ENCODE results near the gene LRP5. TPM values are rescaled to one million over a fixed set of nuclear protein-coding genes. Genes with fewer than 3 reads are reported as not detected.
A peak's percentile ranks its signal among the peaks of the same experiment; 100 is the strongest.

LRP5 gene
- total RNA-seq, 1 experiment from 2014 or later, result 48.8 TPM

DNA sequence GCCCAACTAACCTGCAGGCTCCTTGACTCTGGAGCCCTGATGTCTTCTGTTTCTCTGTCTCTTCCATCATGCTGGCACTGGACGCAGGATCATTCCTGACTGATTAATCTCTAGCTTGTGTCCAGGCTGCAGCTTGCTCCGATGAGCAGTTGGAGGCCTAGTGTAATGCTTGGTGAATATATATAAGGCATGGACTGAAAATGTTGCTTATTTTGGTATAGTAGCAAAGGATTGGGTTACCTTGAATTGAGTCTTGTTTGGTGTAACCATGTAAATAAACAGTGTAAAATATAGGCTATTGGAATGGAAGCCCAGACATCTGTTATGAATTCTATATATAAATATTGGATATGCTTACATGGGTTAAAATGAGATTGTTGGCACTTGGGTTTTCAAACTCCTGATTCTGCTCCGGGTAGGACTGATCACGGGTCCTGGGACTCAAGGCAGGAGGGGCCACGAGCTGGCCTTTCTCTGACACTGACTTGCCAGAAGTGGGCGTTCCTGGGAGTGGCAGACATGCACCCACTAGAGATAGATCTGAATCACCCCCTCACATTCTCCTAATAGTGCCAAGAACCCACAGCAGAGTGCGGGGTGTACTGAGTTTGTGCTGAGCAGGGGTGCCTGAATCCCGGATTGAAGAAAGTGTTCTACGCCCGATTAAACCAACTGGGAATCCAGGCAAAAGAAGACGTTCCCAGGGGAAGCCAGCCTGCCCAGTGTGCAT lies 25.8 kb downstream of the LRP5 start (continued):
- TF ChIP-seq, protein P1, sequence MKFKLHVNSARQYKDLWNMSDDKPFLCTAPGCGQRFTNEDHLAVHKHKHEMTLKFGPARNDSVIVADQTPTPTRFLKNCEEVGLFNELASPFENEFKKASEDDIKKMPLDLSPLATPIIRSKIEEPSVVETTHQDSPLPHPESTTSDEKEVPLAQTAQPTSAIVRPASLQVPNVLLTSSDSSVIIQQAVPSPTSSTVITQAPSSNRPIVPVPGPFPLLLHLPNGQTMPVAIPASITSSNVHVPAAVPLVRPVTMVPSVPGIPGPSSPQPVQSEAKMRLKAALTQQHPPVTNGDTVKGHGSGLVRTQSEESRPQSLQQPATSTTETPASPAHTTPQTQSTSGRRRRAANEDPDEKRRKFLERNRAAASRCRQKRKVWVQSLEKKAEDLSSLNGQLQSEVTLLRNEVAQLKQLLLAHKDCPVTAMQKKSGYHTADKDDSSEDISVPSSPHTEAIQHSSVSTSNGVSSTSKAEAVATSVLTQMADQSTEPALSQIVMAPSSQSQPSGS (CRISPR knock-in tag; IDR thresholded peaks at IDR 0.05; ENCODE audit: borderline replicate concordance, low read depth), result no peak
- no peak for TF ChIP-seq ZNF671 (CRISPR knock-in tag; IDR thresholded peaks at IDR 0.05)
- no peak for TF ChIP-seq SMAD4 (CRISPR knock-in tag; IDR thresholded peaks at IDR 0.05)
- TF ChIP-seq, protein P2, sequence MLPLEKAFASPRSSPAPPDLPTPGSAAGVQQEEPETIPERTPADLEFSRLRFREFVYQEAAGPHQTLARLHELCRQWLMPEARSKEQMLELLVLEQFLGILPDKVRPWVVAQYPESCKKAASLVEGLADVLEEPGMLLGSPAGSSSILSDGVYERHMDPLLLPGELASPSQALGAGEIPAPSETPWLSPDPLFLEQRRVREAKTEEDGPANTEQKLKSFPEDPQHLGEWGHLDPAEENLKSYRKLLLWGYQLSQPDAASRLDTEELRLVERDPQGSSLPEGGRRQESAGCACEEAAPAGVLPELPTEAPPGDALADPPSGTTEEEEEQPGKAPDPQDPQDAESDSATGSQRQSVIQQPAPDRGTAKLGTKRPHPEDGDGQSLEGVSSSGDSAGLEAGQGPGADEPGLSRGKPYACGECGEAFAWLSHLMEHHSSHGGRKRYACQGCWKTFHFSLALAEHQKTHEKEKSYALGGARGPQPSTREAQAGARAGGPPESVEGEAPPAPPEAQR (CRISPR knock-in tag; IDR thresholded peaks at IDR 0.05), result no peak
- TF ChIP-seq, protein P3, sequence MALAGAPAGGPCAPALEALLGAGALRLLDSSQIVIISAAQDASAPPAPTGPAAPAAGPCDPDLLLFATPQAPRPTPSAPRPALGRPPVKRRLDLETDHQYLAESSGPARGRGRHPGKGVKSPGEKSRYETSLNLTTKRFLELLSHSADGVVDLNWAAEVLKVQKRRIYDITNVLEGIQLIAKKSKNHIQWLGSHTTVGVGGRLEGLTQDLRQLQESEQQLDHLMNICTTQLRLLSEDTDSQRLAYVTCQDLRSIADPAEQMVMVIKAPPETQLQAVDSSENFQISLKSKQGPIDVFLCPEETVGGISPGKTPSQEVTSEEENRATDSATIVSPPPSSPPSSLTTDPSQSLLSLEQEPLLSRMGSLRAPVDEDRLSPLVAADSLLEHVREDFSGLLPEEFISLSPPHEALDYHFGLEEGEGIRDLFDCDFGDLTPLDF (CRISPR knock-in tag; IDR thresholded peaks at IDR 0.05), result no peak
- TF ChIP-seq, protein P4, sequence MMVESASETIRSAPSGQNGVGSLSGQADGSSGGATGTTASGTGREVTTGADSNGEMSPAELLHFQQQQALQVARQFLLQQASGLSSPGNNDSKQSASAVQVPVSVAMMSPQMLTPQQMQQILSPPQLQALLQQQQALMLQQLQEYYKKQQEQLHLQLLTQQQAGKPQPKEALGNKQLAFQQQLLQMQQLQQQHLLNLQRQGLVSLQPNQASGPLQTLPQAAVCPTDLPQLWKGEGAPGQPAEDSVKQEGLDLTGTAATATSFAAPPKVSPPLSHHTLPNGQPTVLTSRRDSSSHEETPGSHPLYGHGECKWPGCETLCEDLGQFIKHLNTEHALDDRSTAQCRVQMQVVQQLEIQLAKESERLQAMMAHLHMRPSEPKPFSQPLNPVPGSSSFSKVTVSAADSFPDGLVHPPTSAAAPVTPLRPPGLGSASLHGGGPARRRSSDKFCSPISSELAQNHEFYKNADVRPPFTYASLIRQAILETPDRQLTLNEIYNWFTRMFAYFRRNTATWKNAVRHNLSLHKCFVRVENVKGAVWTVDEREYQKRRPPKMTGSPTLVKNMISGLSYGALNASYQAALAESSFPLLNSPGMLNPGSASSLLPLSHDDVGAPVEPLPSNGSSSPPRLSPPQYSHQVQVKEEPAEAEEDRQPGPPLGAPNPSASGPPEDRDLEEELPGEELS (CRISPR knock-in tag; IDR thresholded peaks at IDR 0.05), result no peak
- TF ChIP-seq TP53 (CRISPR knock-in tag; IDR thresholded peaks at IDR 0.05), result no peak
- no peak for TF ChIP-seq PRRX2 (CRISPR knock-in tag; IDR thresholded peaks at IDR 0.05)
- no peak for TF ChIP-seq NR3C1 (CRISPR knock-in tag; conservative IDR thresholded peaks at IDR 0.05; ENCODE audit: low read depth)
- no peak for TF ChIP-seq CREM (CRISPR knock-in tag; IDR thresholded peaks at IDR 0.05)

DNA sequence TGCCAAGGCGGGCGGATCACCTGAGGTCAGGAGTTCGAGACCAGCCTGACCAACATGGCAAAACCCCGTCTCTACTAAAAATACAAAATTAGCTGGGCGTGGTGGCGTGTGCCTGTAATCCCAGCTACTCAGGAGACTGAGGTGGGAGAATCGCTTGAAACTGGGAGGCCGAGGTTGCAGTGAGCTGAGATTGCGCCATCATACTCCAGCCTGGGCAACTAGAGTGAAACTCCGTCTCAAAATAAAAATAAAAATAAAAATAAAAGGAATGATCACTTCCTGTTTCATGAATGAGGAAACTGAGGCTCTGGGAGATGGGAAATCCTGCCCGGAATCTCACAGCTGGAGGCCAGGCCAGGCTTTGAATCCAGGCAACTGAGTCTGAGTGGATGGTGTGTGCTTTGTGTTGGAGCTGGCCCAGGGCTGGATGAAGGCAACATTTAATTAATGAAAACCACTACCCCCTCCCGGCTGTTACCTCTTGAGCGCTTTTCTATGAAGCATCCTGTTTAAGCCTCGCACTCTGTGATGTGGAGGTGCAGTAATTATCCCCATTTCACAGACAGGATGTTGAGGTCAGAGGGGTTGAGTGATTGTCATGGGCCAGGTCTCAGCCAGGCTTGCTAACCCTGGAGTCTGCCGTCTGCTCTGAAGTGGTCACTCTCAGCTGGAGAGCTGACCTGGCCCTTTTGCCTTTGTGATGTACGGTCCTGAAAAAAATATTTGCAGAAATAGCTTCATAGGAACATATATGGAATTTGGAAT lies 27.8 kb downstream of the LRP5 start:
- DNase-seq (ENCODE audit: low spot score), result no peak
- peaks cover 61% of the 10 kb centered on the region for H3K4me1 Mint-ChIP-seq
- TF ChIP-seq, protein P5, sequence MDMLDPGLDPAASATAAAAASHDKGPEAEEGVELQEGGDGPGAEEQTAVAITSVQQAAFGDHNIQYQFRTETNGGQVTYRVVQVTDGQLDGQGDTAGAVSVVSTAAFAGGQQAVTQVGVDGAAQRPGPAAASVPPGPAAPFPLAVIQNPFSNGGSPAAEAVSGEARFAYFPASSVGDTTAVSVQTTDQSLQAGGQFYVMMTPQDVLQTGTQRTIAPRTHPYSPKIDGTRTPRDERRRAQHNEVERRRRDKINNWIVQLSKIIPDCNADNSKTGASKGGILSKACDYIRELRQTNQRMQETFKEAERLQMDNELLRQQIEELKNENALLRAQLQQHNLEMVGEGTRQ (CRISPR knock-in tag; IDR thresholded peaks at IDR 0.05), result no peak
- no peak overlapping the region for H3K4me3 Mint-ChIP-seq
- H3K9me3 Mint-ChIP-seq, result no peaks in the 10 kb centered on the region
- H3K27me3 Mint-ChIP-seq (ENCODE audit: low read depth), result no peaks in the 10 kb centered on the region
- CTCF ChIA-PET, result interaction anchor here (0.6 to 4.7 kb wide), 3 partner anchors 15 to 38 kb away, joined by 3 to 29 read pairs (median 4); no protein-coding TSS in a partner anchor
- no peak for ATAC-seq
- H3K36me3 Mint-ChIP-seq, result no peaks in the 10 kb centered on the region
- POLR2A ChIA-PET, result interaction anchor here (0.5 kb wide), 1 partner anchor 30 kb away, joined by 4 read pairs; no protein-coding TSS in a partner anchor
- H3K27ac Mint-ChIP-seq, result no peak overlapping the region

DNA sequence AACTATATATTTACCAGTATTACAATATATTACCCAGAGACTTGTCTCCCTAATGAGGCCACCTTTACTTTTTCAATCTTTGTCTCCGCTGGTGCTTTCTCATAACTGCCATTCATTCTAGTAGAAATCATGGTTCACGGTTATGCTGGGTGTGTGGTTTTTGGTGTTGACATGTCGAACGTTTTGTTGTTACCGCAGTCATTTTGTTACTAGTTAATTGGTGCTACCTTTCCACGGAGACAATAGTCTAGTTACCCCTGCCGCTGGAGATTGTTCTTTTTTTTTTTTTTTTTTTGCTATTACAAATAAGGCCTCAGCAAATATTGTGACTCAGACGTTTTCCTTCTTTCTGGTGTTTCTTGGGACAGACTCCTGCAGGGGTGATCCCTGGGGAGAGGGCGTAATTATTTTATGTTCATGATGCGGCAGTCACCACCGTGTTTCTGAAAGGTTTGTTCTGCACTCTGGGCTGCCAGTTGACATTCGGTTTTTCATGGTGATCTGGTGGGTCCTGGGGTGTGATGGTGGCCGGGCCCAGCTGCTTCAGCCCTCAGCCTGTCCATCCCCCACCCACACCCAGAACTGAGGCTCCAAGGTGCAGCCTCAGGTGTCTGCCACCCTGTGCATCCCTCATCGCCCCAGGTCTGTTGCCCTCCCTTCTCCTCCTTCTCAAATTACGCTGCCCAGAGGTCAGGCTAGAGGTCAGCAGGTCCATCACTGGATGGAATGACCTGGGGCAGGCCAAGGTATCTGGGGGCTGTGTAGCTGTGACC lies 28.6 kb downstream of the LRP5 start:
- Mint-ChIP-seq H3K27ac (peak overlapping the region; percentile 18), H3K36me3 (peaks cover 5% of the 10 kb centered on the region), H3K9me3 (peaks cover 5% of the 10 kb centered on the region), H3K4me3 (no peak overlapping the region), H3K27me3 (ENCODE audit: low read depth) (no peaks in the 10 kb centered on the region), H3K4me1 (peaks cover 64% of the 10 kb centered on the region)
- CTCF ChIA-PET, result interaction anchor here (0.6 to 4.7 kb wide), 7 partner anchors 11 to 84 kb away, joined by 3 to 29 read pairs (median 5); no protein-coding TSS in a partner anchor
- POLR2A ChIA-PET, result no interaction called here
- DNase-seq (ENCODE audit: low spot score), result no peak
- ATAC-seq, result no peak
- TF ChIP-seq, protein P6, sequence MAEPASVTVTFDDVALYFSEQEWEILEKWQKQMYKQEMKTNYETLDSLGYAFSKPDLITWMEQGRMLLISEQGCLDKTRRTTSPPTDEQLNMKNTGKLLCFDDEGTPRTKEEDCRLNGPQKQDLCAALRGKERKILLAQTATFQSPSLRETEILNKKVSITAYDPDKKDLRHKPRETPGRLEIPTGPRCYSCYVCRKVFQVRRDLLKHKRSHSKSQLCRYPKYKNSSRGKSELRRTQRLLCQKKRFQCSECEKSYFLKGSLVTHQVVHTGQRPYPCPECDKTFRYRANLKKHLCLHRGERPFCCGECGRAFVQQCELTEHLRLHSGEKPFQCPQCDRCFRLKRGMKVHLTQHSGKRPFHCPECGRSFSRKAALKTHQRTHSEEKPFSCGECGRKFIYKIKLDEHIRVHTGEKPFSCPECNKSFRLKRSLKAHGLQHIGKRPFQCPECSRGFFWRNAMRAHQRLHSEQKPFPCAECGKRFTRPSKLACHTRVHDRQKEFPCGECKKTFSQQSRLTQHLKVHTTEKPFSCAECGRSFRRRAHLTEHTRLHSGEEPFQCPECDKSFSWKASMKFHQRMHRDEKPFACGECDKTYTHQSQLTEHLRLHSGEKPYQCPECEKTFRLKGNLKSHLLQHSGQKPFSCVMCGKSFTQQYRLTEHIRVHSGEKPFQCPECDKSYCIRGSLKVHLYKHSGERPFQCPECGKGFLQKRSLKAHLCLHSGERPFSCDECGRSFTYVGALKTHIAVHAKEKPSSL (CRISPR knock-in tag; conservative IDR thresholded peaks at IDR 0.05), result no peak
- no peak for TF ChIP-seq ATF1 (CRISPR knock-in tag; IDR thresholded peaks at IDR 0.05)
- no peak for TF ChIP-seq NR2C2 (CRISPR knock-in tag; IDR thresholded peaks at IDR 0.05)
- no peak for TF ChIP-seq MXD4 (CRISPR knock-in tag; IDR thresholded peaks at IDR 0.05; ENCODE audit: borderline replicate concordance)
- no peak for TF ChIP-seq ESRRA (CRISPR knock-in tag; IDR thresholded peaks at IDR 0.05; ENCODE audit: borderline replicate concordance)
- no peak for TF ChIP-seq RORB (CRISPR knock-in tag; IDR thresholded peaks at IDR 0.05)
- no peak for TF ChIP-seq OVOL2 (CRISPR knock-in tag; IDR thresholded peaks at IDR 0.05; ENCODE audit: borderline replicate concordance)
- TF ChIP-seq TCF7 (CRISPR knock-in tag; IDR thresholded peaks at IDR 0.05; ENCODE audit: low read depth), result no peak
- TF ChIP-seq, protein P1 (CRISPR knock-in tag; IDR thresholded peaks at IDR 0.05; ENCODE audit: borderline replicate concordance, low read depth), result no peak

Data from WTC11 (cell line).